ENCODE results near the gene DNAJC15. TPM values are rescaled to one million over a fixed set of nuclear protein-coding genes. Genes with fewer than 3 reads are reported as not detected.

The DNAJC15 gene
- total RNA-seq, 4 donors from 2014 or later, result 10.5 to 18.3 (median 11.4) TPM

GRCh38 chr13:43078399-43078798 is 55.0 kb downstream of the DNAJC15 start:
- Histone ChIP-seq H3K27ac (no peak overlapping the region), H3K36me3 (peaks cover 0 to 13% (median 0%) of the 10 kb centered on the region in 4 donors), H3K4me3 (no peak overlapping the region), H3K9me3 (no peaks in the 10 kb centered on the region), H3K4me1 (peaks cover 0 to 20% (median 3%) of the 10 kb centered on the region in 4 donors), H3K27me3 (no peaks in the 10 kb centered on the region)
- no peak for DNase-seq
- WGBS, 2 donors (ENCODE audit: low coverage in 1 of 2), result 87 to 91% methylated on average over 4 of the region's 4 CpGs
- no peak for TF ChIP-seq POLR2A (IDR thresholded peaks at IDR 0.05)
- TF ChIP-seq POLR2AphosphoS5 (IDR thresholded peaks at IDR 0.05), result no peak
- TF ChIP-seq EP300 (IDR thresholded peaks at IDR 0.05; ENCODE audit: low read depth), result no peak
- no peak for TF ChIP-seq CTCF (IDR thresholded peaks at IDR 0.05)
- intact Hi-C loops (cut with DNase I; ENCODE audit: low total_unique reads) (no loop called here), in situ Hi-C loops (cut with MboI; ENCODE audit: low pct_ligation_motif_present in 1 of 4, low pct_unique_long_range_greater_than_20kb in 1 of 4, low sequenced_read_pairs in 3 of 4) (loop anchor here (25.0 kb wide), 1 partner anchor 709 kb away; the partner anchor contains the start of gene ENOX1 (in 4 of the 4))

GRCh38 chr13:43079392-43079931 is 56.1 kb downstream of the DNAJC15 start:
- no peak overlapping the region for H3K4me3 ChIP-seq
- no peak overlapping the region for H3K27ac ChIP-seq
- in situ Hi-C loops (cut with MboI; ENCODE audit: low pct_ligation_motif_present in 1 of 4, low pct_unique_long_range_greater_than_20kb in 1 of 4, low sequenced_read_pairs in 3 of 4) (loop anchor here (25.0 kb wide), 1 partner anchor 708 kb away; the partner anchor contains the start of gene ENOX1 (in 4 of the 4)), intact Hi-C loops (cut with DNase I; ENCODE audit: low total_unique reads) (no loop called here)
- peaks cover 0 to 15% (median 3%) of the 10 kb centered on the region in 4 donors for H3K4me1 ChIP-seq
- H3K36me3 ChIP-seq, result peaks cover 0 to 13% (median 0%) of the 10 kb centered on the region in 4 donors
- 84 to 88% methylated on average over 2 of the region's 2 CpGs for WGBS, 2 donors (ENCODE audit: low coverage in 1 of 2)
- no peaks in the 10 kb centered on the region for H3K27me3 ChIP-seq
- no peak for TF ChIP-seq POLR2AphosphoS5 (IDR thresholded peaks at IDR 0.05)
- TF ChIP-seq POLR2A (IDR thresholded peaks at IDR 0.05), result no peak
- TF ChIP-seq CTCF (IDR thresholded peaks at IDR 0.05), result no peak
- no peak for TF ChIP-seq EP300 (IDR thresholded peaks at IDR 0.05; ENCODE audit: low read depth)
- no peaks in the 10 kb centered on the region for H3K9me3 ChIP-seq
- no peak for DNase-seq

GRCh38 chr13:43080199-43080598 is 56.8 kb downstream of the DNAJC15 start:
- peaks cover 0 to 13% (median 0%) of the 10 kb centered on the region in 4 donors for H3K36me3 ChIP-seq
- in situ Hi-C loops (cut with MboI; ENCODE audit: low pct_ligation_motif_present in 1 of 4, low pct_unique_long_range_greater_than_20kb in 1 of 4, low sequenced_read_pairs in 3 of 4), result loop anchor here (25.0 kb wide), 1 partner anchor 707 kb away; the partner anchor contains the start of gene ENOX1 (in 4 of the 4)
- TF ChIP-seq EP300 (IDR thresholded peaks at IDR 0.05; ENCODE audit: low read depth) (no peak), POLR2A (IDR thresholded peaks at IDR 0.05) (no peak), CTCF (IDR thresholded peaks at IDR 0.05) (no peak), POLR2AphosphoS5 (IDR thresholded peaks at IDR 0.05) (no peak)
- intact Hi-C loops (cut with DNase I; ENCODE audit: low total_unique reads), result loop anchor here (10.0 kb wide), 1 partner anchor 725 kb away; no protein-coding TSS in a partner anchor
- peaks cover 0 to 8% (median 2%) of the 10 kb centered on the region in 4 donors for H3K4me1 ChIP-seq
- H3K4me3 ChIP-seq, result no peak overlapping the region
- 97 to 100% methylated on average over 2 to 3 of the region's 3 CpGs for whole genome bisulfite sequencing, 2 donors (ENCODE audit: low coverage in 1 of 2)
- H3K27ac ChIP-seq, result no peak overlapping the region
- H3K27me3 ChIP-seq, result no peaks in the 10 kb centered on the region
- H3K9me3 ChIP-seq, result no peaks in the 10 kb centered on the region
- no peak for DNase-seq

- H3K27me3 ChIP-seq, result no peaks in the 10 kb centered on the region
- no peak for DNase-seq
- no peak overlapping the region for H3K27ac ChIP-seq
- intact Hi-C loops (cut with DNase I; ENCODE audit: low total_unique reads) (loop anchor here (10.0 kb wide), 1 partner anchor 723 kb away; no protein-coding TSS in a partner anchor), in situ Hi-C loops (cut with MboI; ENCODE audit: low pct_ligation_motif_present in 1 of 4, low pct_unique_long_range_greater_than_20kb in 1 of 4, low sequenced_read_pairs in 3 of 4) (loop anchor here (25.0 kb wide), 1 partner anchor 705 kb away; the partner anchor contains the start of gene ENOX1 (in 4 of the 4))
- no peak for TF ChIP-seq POLR2AphosphoS5 (IDR thresholded peaks at IDR 0.05)
- TF ChIP-seq EP300 (IDR thresholded peaks at IDR 0.05; ENCODE audit: low read depth), result no peak
- TF ChIP-seq POLR2A (IDR thresholded peaks at IDR 0.05), result no peak
- no peak for TF ChIP-seq CTCF (IDR thresholded peaks at IDR 0.05)
- H3K9me3 ChIP-seq, result no peaks in the 10 kb centered on the region
- peaks cover 0 to 8% (median 0%) of the 10 kb centered on the region in 4 donors for H3K4me1 ChIP-seq
- H3K4me3 ChIP-seq, result no peak overlapping the region
- H3K36me3 ChIP-seq, result peaks cover 0 to 13% (median 0%) of the 10 kb centered on the region in 4 donors
- WGBS, 2 donors (ENCODE audit: low coverage in 1 of 2), result 71 to 100% methylated on average over 1 to 2 of the region's 2 CpGs
These were observed 58.5 kb downstream of the DNAJC15 start for GRCh38 chr13:43081866-43082265.

All from transverse colon (tissue), 4 donors.